K562 (cell line): ENCODE results near the gene PARD3B.

Source experiments
- CTCF ChIP-seq, 3 experiments: IDR thresholded peaks in 2 of 3; conservative IDR thresholded peaks in 1 of 3; 2 replicates each; pipeline ENCODE4 v1.5.1; 2011 to 2012; ENCODE audit warnings: low read length in 3 of 3, mild to moderate bottlenecking in 3 of 3, control low read depth in 2 of 3, improper control_type of control experiment in 1 of 3, inconsistent platforms in 1 of 3, low read depth in 1 of 3, mixed read lengths in 1 of 3, moderate library complexity in 1 of 3; ENCODE audit not compliant: insufficient read depth in 2 of 3
- E2F4 ChIP-seq: sonication (generic); formaldehyde crosslinking; IDR thresholded peaks from 2 replicates; pipeline ENCODE4 v1.8.0; 2022; ENCODE audit warnings: mild to moderate bottlenecking, low read depth, missing genetic modification reagents
- HES1 ChIP-seq: fragments of 450-650 bp; IDR thresholded peaks from 2 replicates; pipeline ENCODE4 v1.6.1; 2016; ENCODE audit warnings: low read depth, mild to moderate bottlenecking, moderate library complexity
- MAFG ChIP-seq: fragments of 450-650 bp; conservative IDR thresholded peaks from 2 replicates; pipeline ENCODE4 v1.6.1; 2016; ENCODE audit warnings: missing genetic modification characterization, missing compliant biosample characterization
- NFRKB ChIP-seq: fragments of 450-650 bp; IDR thresholded peaks from 2 replicates; pipeline ENCODE4 v1.6.1; 2016; ENCODE audit warnings: low read depth
- PREB ChIP-seq: sonication (generic); formaldehyde crosslinking; IDR thresholded peaks from 2 replicates; pipeline ENCODE4 v1.8.1; 2023; ENCODE audit warnings: mild to moderate bottlenecking, missing genetic modification reagents
- REST ChIP-seq, 2 experiments: fragments of 450-650 bp; formaldehyde crosslinking in 1 of 2; IDR thresholded peaks; 2 replicates each; pipeline versions ENCODE4 v1.4.0 to v1.6.1; 2014 to 2020; ENCODE audit warnings: mild to moderate bottlenecking in 2 of 2, borderline replicate concordance in 1 of 2, low read depth in 1 of 2
- UBTF ChIP-seq, 2 experiments: IDR thresholded peaks; 2 replicates each; pipeline ENCODE4 v1.6.1; 2012; ENCODE audit warnings: improper control_type of control experiment in 2 of 2, low read depth in 2 of 2, low read length in 2 of 2, borderline replicate concordance in 1 of 2
- ZNF436 ChIP-seq: fragments of 250-450, 450-650 bp; sonication (Bioruptor Pico); formaldehyde crosslinking; IDR thresholded peaks from 2 replicates; pipeline ENCODE4 v1.7.0; 2020; ENCODE audit warnings: mild to moderate bottlenecking
- ZZZ3 ChIP-seq: fragments of 450-650 bp; IDR thresholded peaks from 2 replicates; pipeline ENCODE4 v1.6.1; 2016; ENCODE audit warnings: antibody characterized with exemption, mild to moderate bottlenecking, moderate library complexity

GRCh38 chr2:205617905-205618304, 1072.6 kb downstream of the PARD3B start:
- TF ChIP-seq REST (IDR thresholded peaks at IDR 0.05; ENCODE audit: borderline replicate concordance) (no peak), REST (CRISPR knock-in tag; IDR thresholded peaks at IDR 0.05; ENCODE audit: low read depth) (no peak), UBTF (IDR thresholded peaks at IDR 0.05; ENCODE audit: borderline replicate concordance in 1 of 2, low read depth in 2 of 2, low read length in 2 of 2) (no peak), ZZZ3 (no peak), E2F4 (CRISPR knock-in tag) (no peak), ZNF436 (CRISPR knock-in tag) (no peak), CTCF (IDR thresholded peaks at IDR 0.05 in 2 of 3, conservative IDR thresholded peaks at IDR 0.05 in 1 of 3; ENCODE audit: insufficient read depth in 2 of 3, low read depth in 1 of 3, low read length in 3 of 3) (no peak), PREB (CRISPR knock-in tag) (no peak), MAFG (tag) (no peak), NFRKB (no peak), HES1 (no peak)
